Left lung (tissue), 10 donors: ENCODE results near the gene SH3RF1. TPM values are rescaled to one million over a fixed set of nuclear protein-coding genes. Genes with fewer than 3 reads are reported as not detected.
A peak's percentile ranks its signal among the peaks of the same experiment; 100 is the strongest.
"Not testable (repeated sequence)": the region's sequence is repeated elsewhere in the genome, so short reads cannot be mapped to it uniquely, and the experiment has no call there.

Experiments
- ATAC-seq: fragments of 200-7000 bp; cut with Tn5 transposase; one replicate; pipeline ENCODE4 v1.9.1; 2020; ENCODE audit warnings: moderate library complexity
- DNase-seq, 4 donors: peaks; one replicate each; pipeline ENCODE4 v3.0.0-alpha.2; 2013 to 2020
- H3K27ac ChIP-seq, 2 donors: fragments of 200-600 bp; sonication (generic) in 1 of 2; one replicate each; pipeline versions ENCODE4 v1.5.0 to v1.8.0; 2020 to 2021
- H3K27me3 ChIP-seq, 2 donors: fragments of 200-600 bp; sonication (generic) in 1 of 2; one replicate each; pipeline versions ENCODE4 v1.5.0 to v1.8.0; 2020 to 2021
- H3K36me3 ChIP-seq, 2 donors: fragments of 200-600 bp; sonication (generic) in 1 of 2; one replicate each; pipeline versions ENCODE4 v1.5.0 to v1.8.0; 2020 to 2021
- H3K4me1 ChIP-seq, 2 donors: fragments of 200-600 bp; one replicate each; pipeline ENCODE4 v1.8.0; 2021
- H3K4me3 ChIP-seq, 2 donors: fragments of 200-600 bp; sonication (generic) in 1 of 2; one replicate each; pipeline versions ENCODE4 v1.5.0 to v1.8.0; 2020 to 2021; ENCODE audit warnings: mild to moderate bottlenecking in 1 of 2
- H3K9me3 ChIP-seq, 2 donors: fragments of 200-600 bp; sonication (generic) in 1 of 2; one replicate each; pipeline versions ENCODE4 v1.5.0 to v1.8.0; 2020 to 2021
- intact Hi-C, 2 donors: fragments of 100-400 bp; cut with DNase I; formaldehyde crosslinking; loops; one replicate each; pipeline versions ENCODE4 v1.11.2 to v1.14.2; 2022
- polyA plus RNA-seq, 6 donors: library from polyadenylated mRNA; unstranded; fragments of 120-200 nt; gene quantifications; one replicate each; pipeline ENCODE4 v1.2.1, GENCODE V29; 2013; ENCODE audit not compliant: insufficient read length in 6 of 6
- total RNA-seq, 2 donors: library from RNA; stranded (reverse); fragmentation: NEBNext Ultra II Directional; extraction: Animal tissue kit (Norgen Biotek cat#: 25700); gene quantifications; one replicate each; pipeline ENCODE4 v1.2.1, GENCODE V29; 2021
- TF ChIP-seq, protein P1 (sequence below), 2 donors: fragments of 200-600 bp; sonication (generic) in 1 of 2; IDR thresholded peaks; one replicate each; pipeline versions ENCODE4 v1.5.0 to v1.8.0; 2021; ENCODE audit warnings: antibody characterized with exemption in 2 of 2
- donor health status: DM: no; HTN: yes; CAD: no.
- donor health status: DM: no; HTN: no; CAD: no.

Gene SH3RF1
- total and polyA plus RNA-seq, 8 donors = 18.9 to 39.4 (median 20.8) TPM

DNA sequence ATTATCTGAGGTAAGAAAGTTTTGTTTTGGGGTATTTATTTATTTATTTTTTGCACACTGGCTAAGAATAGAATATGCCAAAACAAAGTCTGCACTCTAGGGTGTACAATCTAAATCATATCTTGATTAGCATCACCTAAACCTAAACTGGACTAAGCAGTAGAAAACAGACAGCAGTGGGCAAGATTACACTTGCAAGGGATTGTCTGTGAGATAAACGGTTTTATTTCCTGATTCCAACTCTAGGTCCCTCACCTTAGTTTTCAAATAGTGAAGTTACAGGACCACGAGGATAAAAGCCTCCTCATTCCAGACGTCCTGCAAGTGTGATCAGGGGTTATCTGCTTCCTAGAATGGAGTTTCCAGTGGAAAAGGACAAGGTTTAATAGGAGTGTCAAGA is 86.1 kb downstream of the SH3RF1 start:
- Histone ChIP-seq H3K27ac (no peak overlapping the region), H3K4me3 (no peak overlapping the region), H3K27me3 (no peaks in the 10 kb centered on the region), H3K36me3 (no peaks in the 10 kb centered on the region), H3K9me3 (no peaks in the 10 kb centered on the region), H3K4me1 (peaks cover 6 to 17% of the 10 kb centered on the region in 2 donors)
- ATAC-seq (no peak), DNase-seq (no peak)
- TF ChIP-seq, protein P1, sequence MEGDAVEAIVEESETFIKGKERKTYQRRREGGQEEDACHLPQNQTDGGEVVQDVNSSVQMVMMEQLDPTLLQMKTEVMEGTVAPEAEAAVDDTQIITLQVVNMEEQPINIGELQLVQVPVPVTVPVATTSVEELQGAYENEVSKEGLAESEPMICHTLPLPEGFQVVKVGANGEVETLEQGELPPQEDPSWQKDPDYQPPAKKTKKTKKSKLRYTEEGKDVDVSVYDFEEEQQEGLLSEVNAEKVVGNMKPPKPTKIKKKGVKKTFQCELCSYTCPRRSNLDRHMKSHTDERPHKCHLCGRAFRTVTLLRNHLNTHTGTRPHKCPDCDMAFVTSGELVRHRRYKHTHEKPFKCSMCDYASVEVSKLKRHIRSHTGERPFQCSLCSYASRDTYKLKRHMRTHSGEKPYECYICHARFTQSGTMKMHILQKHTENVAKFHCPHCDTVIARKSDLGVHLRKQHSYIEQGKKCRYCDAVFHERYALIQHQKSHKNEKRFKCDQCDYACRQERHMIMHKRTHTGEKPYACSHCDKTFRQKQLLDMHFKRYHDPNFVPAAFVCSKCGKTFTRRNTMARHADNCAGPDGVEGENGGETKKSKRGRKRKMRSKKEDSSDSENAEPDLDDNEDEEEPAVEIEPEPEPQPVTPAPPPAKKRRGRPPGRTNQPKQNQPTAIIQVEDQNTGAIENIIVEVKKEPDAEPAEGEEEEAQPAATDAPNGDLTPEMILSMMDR (IDR thresholded peaks at IDR 0.05) = no peak
- intact Hi-C loops = no loop called here

DNA sequence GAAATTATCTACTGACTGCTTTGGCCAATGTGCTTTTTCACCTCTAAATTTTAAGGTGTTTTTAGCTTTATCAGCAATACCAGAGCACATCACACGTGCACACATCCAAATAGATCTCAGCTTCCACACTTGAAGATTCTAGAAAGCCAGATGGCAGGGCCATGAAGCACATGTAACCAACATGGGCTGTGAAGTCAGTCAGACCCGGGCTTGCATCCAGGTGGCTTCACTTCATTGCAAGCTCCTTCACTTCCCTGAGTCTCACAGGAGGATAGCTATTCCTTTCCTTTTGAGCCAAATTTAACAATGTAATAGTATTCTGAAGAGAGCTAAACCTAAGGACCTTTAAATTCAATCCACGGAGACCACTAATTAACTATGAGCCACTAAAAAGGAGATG is 86.5 kb downstream of the SH3RF1 start:
- ATAC-seq = no peak
- Histone ChIP-seq H3K9me3 (no peaks in the 10 kb centered on the region), H3K27ac (no peak overlapping the region), H3K36me3 (no peaks in the 10 kb centered on the region), H3K27me3 (no peaks in the 10 kb centered on the region), H3K4me3 (no peak overlapping the region), H3K4me1 (peaks cover 6 to 17% of the 10 kb centered on the region in 2 donors)
- intact Hi-C loops = no loop called here
- no peak for DNase-seq
- TF ChIP-seq, protein P1 (IDR thresholded peaks at IDR 0.05) = no peak

DNA sequence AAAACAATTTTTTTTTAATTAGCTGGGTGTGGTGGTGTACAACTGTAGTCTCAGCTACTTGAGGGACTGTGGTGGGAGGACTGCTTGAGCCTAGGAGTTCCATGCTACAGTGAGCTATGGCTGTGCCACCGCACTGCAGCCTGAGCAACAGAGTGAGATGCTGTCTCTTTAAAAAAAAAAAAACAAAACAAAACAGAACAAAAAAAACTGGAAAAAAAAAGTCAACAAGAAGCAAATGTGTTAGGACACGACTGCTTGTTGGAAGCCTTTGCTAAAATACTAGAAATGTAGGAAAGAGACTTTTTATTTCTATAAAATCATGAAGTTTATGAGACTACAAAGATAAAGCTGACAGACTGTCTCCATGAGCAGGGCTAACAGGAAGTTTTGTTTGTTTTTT is 87.2 kb downstream of the SH3RF1 start:
- no peak overlapping the region for H3K27ac ChIP-seq
- no peaks in the 10 kb centered on the region for H3K9me3 ChIP-seq
- ATAC-seq = no peak
- TF ChIP-seq, protein P1 (IDR thresholded peaks at IDR 0.05) = no peak
- no peaks in the 10 kb centered on the region for H3K27me3 ChIP-seq
- DNase-seq = no peak
- H3K4me3 ChIP-seq = no peak overlapping the region
- H3K36me3 ChIP-seq = no peaks in the 10 kb centered on the region
- peaks cover 6 to 17% of the 10 kb centered on the region in 2 donors for H3K4me1 ChIP-seq
- intact Hi-C loops = no loop called here

DNA sequence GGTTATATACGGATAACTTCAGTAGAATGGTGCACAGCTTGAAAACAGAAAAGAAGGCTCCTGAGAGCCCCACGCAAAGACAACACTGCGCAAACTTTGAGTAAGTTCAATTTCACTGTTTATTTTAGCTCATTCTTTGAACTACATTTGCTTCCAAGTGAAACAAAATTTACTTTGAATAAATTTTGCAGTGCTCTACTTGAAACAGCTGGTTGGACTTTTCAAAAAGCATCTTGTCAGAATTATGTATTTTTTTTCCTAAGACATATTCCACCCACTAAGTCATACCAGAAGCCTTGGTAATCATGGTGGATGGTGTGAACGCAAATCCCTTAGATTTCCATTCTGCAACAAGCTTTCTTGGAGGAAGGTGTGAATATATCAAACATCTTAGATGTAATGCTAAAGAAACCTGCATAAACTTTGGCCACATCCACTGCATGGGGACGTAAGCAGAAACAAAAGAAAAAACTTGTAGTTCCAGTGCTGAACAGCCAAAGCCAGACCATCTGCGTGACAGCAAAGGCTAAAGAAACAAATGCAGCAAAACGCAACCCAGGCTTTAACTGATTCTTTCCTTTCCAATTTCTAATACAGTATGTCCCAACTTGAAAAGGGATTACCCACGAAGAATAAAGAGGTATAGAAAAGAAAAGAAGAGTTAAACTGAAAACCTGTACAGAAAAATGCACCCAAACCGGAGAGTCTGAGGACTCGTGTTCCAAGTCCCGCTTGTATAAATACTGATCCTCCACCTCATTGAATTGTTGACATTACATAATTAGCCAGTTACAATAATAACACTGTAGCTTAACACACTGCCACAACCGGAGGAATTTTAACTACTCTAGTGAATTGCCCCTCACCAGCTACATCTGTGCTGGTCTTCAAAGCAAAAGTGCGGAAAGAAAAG is 90.9 kb downstream of the SH3RF1 start:
- peak overlapping the region in 1 of 2 donors; percentile 47 for H3K27ac ChIP-seq
- ATAC-seq = peak; percentile 87
- intact Hi-C loops = no loop called here

DNA sequence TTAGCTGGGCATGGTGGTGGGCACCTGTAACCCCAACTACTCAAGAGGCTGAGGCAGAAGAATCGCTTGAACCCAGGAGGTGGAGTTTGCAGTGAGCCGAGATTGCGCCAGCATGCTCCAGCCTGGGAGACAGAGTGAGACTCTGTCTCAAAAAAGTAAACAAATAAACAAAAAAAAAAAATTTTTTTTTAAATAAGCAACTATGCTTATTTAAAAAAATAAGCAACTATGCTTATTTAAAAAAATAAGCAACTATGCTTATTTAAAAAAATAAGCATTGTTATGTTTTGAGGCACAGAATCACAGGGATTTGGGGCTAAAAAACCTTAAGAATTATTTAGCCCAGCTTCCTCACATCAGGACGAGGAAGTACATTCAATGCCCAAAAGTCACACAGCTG is 92.7 kb downstream of the SH3RF1 start:
- peaks cover 6 to 10% of the 10 kb centered on the region in 2 donors for H3K4me1 ChIP-seq
- ATAC-seq, H3K27me3 ChIP-seq, H3K4me3 ChIP-seq, H3K27ac ChIP-seq, H3K9me3 ChIP-seq, intact Hi-C loops, H3K36me3 ChIP-seq: not testable (repeated sequence)
- peak in 1 of 4 donors; percentile 26 for DNase-seq

More for the DNA sequence above, 90.9 kb downstream of the SH3RF1 start:
- Histone ChIP-seq H3K4me1 (peaks cover 6 to 19% of the 10 kb centered on the region in 2 donors), H3K36me3 (no peaks in the 10 kb centered on the region), H3K9me3 (no peaks in the 10 kb centered on the region), H3K4me3 (no peak overlapping the region), H3K27me3 (no peaks in the 10 kb centered on the region)
- DNase-seq = peak in 2 of 4 donors; percentile 43 to 55
- TF ChIP-seq, protein P1 (IDR thresholded peaks at IDR 0.05) = no peak
